Endothelial cell of umbilical vein (primary cell): ENCODE measurements around the gene TAF3. TPM values are rescaled to one million over a fixed set of nuclear protein-coding genes. Genes with fewer than 3 reads are reported as not detected.
A peak's percentile ranks its signal among the peaks of the same experiment; 100 is the strongest.

Source experiments
- BruUV-seq: library from RNA; stranded (reverse); fragments of 400-500 nt; replicated peaks from 2 replicates; lab custom pipeline; 2021; lab: Mats Ljungman, UMichigan
- CTCF ChIA-PET: fragments of 300-600, 350-600 bp; sonication (Branson Sonifier 250); formaldehyde crosslinking; loops from one replicate; lab custom pipeline; 2021; ENCODE audit warnings: antibody characterized with exemption, inconsistent platforms; lab: Charles Lee
- POLR2A ChIA-PET: fragments of 300-600, 350-600 bp; sonication (Branson Sonifier 250); formaldehyde crosslinking; loops from one replicate; lab custom pipeline; 2021; ENCODE audit warnings: antibody characterized with exemption, inconsistent platforms; lab: Charles Lee
- DNase-seq: peaks from one replicate; pipeline ENCODE4 v3.0.0-alpha.2; 2011; ENCODE audit warnings: low read depth, low spot score
- FAIRE-seq: peaks from 2 replicates; lab custom pipeline; 2011; peaks lifted over from hg19 to GRCh38; lab: Jason Lieb, UNC
- H2AFZ ChIP-seq: 2 replicates; pipeline ENCODE4 v1.6.0; 2012; ENCODE audit warnings: low read depth, low read length, control low read depth, inconsistent platforms
- H3K27ac ChIP-seq: 2 replicates; pipeline ENCODE4 v1.5.1; 2011; ENCODE audit warnings: low read depth, mild to moderate bottlenecking, control low read depth, low read length, moderate library complexity; ENCODE audit not compliant: insufficient read depth
- H3K27me3 ChIP-seq, 2 experiments: 2 replicates each; pipeline versions ENCODE4 v1.6.0 to v1.6.1; 2011; ENCODE audit warnings: low read length in 2 of 2, mixed read lengths in 1 of 2; ENCODE audit not compliant: control insufficient read depth in 2 of 2, insufficient read depth in 2 of 2
- H3K36me3 ChIP-seq, 2 experiments: 2 replicates in 1 of 2; 3 replicates in 1 of 2; pipeline ENCODE4 v1.5.1; 2011; ENCODE audit warnings: low read length in 2 of 2, mild to moderate bottlenecking in 1 of 2, moderate library complexity in 1 of 2; ENCODE audit not compliant: control insufficient read depth in 2 of 2, insufficient read depth in 2 of 2; ENCODE audit errors: extremely low read depth in 1 of 2
- H3K4me1 ChIP-seq: 3 replicates; pipeline ENCODE4 v1.5.1; 2011; ENCODE audit warnings: mild to moderate bottlenecking, low read length; ENCODE audit not compliant: control insufficient read depth, insufficient read depth; ENCODE audit errors: extremely low read depth
- H3K4me2 ChIP-seq: 2 replicates; pipeline ENCODE4 v1.6.1; 2011; ENCODE audit warnings: low read length, control low read depth, mixed read lengths; ENCODE audit not compliant: insufficient read depth
- H3K4me3 ChIP-seq, 3 experiments: fragments of 200-600 bp in 1 of 3; sonication (generic), shearing (Covaris generic) in 1 of 3; replicated peaks in 1 of 3; 2 replicates each; pipeline ENCODE4 v1.5.1; 2011 to 2016; ENCODE audit warnings: control low read depth in 3 of 3, low read length in 3 of 3, mild to moderate bottlenecking in 2 of 3, inconsistent platforms in 1 of 3, low read depth in 1 of 3, moderate library complexity in 1 of 3; ENCODE audit not compliant: insufficient read depth in 1 of 3
- H3K79me2 ChIP-seq: 2 replicates; pipeline ENCODE4 v1.6.0; 2012; ENCODE audit warnings: low read length, inconsistent platforms; ENCODE audit not compliant: control insufficient read depth, insufficient read depth
- H3K9ac ChIP-seq: replicated peaks from 2 replicates; pipeline ENCODE3; 2011; ENCODE audit warnings: low read length, control low read depth; ENCODE audit not compliant: insufficient read depth; ENCODE audit errors: extremely low read depth
- H3K9me1 ChIP-seq: replicated peaks from 3 replicates; pipeline ENCODE4 v1.6.0; 2011; ENCODE audit warnings: mild to moderate bottlenecking, low read length; ENCODE audit not compliant: control insufficient read depth, insufficient read depth; ENCODE audit errors: extremely low read depth
- H3K9me3 ChIP-seq: replicated peaks from 2 replicates; pipeline ENCODE4 v1.5.1; 2012; ENCODE audit warnings: low read length, inconsistent platforms; ENCODE audit not compliant: control insufficient read depth, insufficient read depth
- H4K20me1 ChIP-seq: replicated peaks from 2 replicates; pipeline ENCODE3; 2011; ENCODE audit warnings: mild to moderate bottlenecking, low read length; ENCODE audit not compliant: control insufficient read depth, insufficient read depth; ENCODE audit errors: extremely low read depth
- EZH2 ChIP-seq: IDR thresholded peaks from 2 replicates; pipeline ENCODE4 v1.6.1; 2012; ENCODE audit warnings: borderline replicate concordance, low read depth, mild to moderate bottlenecking, moderate library complexity, low read length, inconsistent platforms; ENCODE audit not compliant: severe bottlenecking
- FOS ChIP-seq: IDR thresholded peaks from 2 replicates; pipeline ENCODE4 v1.6.1; 2011; ENCODE audit warnings: mild to moderate bottlenecking, low read length, moderate library complexity, borderline replicate concordance; ENCODE audit not compliant: insufficient read depth
- GATA2 ChIP-seq: IDR thresholded peaks from 2 replicates; pipeline ENCODE4 v1.7.0; 2011; ENCODE audit warnings: low read depth, mild to moderate bottlenecking, moderate library complexity, mixed read lengths, low read length; ENCODE audit not compliant: insufficient read length, insufficient read depth
- JUN ChIP-seq: IDR thresholded peaks from 2 replicates; pipeline ENCODE4 v1.6.1; 2011; ENCODE audit warnings: borderline replicate concordance, low read depth; ENCODE audit not compliant: insufficient read length, insufficient read depth
- MAX ChIP-seq: IDR thresholded peaks from 2 replicates; pipeline ENCODE4 v1.6.1; 2011; ENCODE audit not compliant: insufficient read depth, insufficient read length
- MYC ChIP-seq: IDR thresholded peaks from one replicate; pipeline ENCODE4 v1.6.1; 2011; ENCODE audit warnings: mild to moderate bottlenecking, low read depth, low read length
- POLR2A ChIP-seq: IDR thresholded peaks from 2 replicates; pipeline ENCODE4 v1.6.1; 2012; ENCODE audit warnings: low read depth, mild to moderate bottlenecking, control low read depth, low read length
- POLR2AphosphoS5 ChIP-seq: IDR thresholded peaks from 2 replicates; pipeline ENCODE4 v1.6.1; 2012; ENCODE audit warnings: low read depth, mild to moderate bottlenecking, control low read depth, low read length, moderate library complexity; ENCODE audit not compliant: insufficient read depth
- dilution Hi-C: fragments of 300-500 bp; cut with MboI; formaldehyde crosslinking; loops from one replicate; pipeline ENCODE4 v1.15.0; 2019; ENCODE audit warnings: low sequenced_read_pairs; ENCODE audit not compliant: extremely low pct_ligation_motif_present
- intact Hi-C: fragments of 100-400 bp; cut with micrococcal nuclease; formaldehyde crosslinking; loops from one replicate; pipeline ENCODE4 v1.10.0; 2022
- polyA plus RNA-seq, 4 experiments: library from polyadenylated mRNA; depleted of rRNA in 3 of 4; stranded (reverse) in 3 of 4; unstranded in 1 of 4; fragments of >200 nt; gene quantifications; 2 replicates each; pipeline versions ENCODE4 v1.2.1 to v1.2.3, GENCODE V29; 2011 to 2012; ENCODE audit warnings: missing spikeins in 1 of 4
- total RNA-seq: library from RNA; stranded (reverse); gene quantifications from 2 replicates; pipeline ENCODE4 v1.2.3, GENCODE V29; 2021
- TF ChIP-seq, protein P1 (sequence below), 2 donors: IDR thresholded peaks; 1 replicate in 1 of 2; 2 replicates in 1 of 2; pipeline ENCODE4 v1.5.1; 2011; ENCODE audit warnings: low read length in 2 of 2, mild to moderate bottlenecking in 2 of 2, moderate library complexity in 2 of 2, control low read depth in 1 of 2, inconsistent platforms in 1 of 2, low read depth in 1 of 2; ENCODE audit not compliant: insufficient read depth in 1 of 2; ENCODE audit errors: extremely low read depth in 1 of 2

TAF3 gene
- total and polyA plus RNA-seq, 2 donors (not counting 3 experiments of a cell fraction or from before 2014, with no cell fraction given) = 2.4 to 10.5 TPM

GRCh38 chr10:8044908-8045725 is 226.8 kb downstream of the TAF3 start:
- Histone ChIP-seq H3K36me3 (no peaks in the 10 kb centered on the region), H3K27ac (peak overlapping the region; percentile 25), H4K20me1 (no peaks in the 10 kb centered on the region), H3K27me3 (peaks cover 4 to 12% of the 10 kb centered on the region in 2 experiments), H3K79me2 (peaks cover 21% of the 10 kb centered on the region), H3K9ac (peak overlapping the region; percentile 48), H3K4me2 (peak overlapping the region; percentile 93), H3K4me1 (peaks cover 66% of the 10 kb centered on the region), H3K9me3 (no peaks in the 10 kb centered on the region), H3K4me3 (peak overlapping the region; percentile 13 to 63 (median 48)), H3K9me1 (no peaks in the 10 kb centered on the region), H2AFZ (peak overlapping the region; percentile 75)
- ChIA-PET POLR2A (interaction anchor here (1.2 kb wide), 1 partner anchor 9 kb away, joined by 3 read pairs; the partner anchor contains the start of gene GATA3), CTCF (interaction anchor here (0.6 to 1.7 kb wide), 6 partner anchors 18 to 428 kb away, joined by 3 to 5 read pairs (median 3); no protein-coding TSS in a partner anchor)
- TF ChIP-seq EZH2 (no peak), POLR2A (no peak), JUN (no peak), GATA2 (no peak), MAX (no peak), FOS (no peak), POLR2AphosphoS5 (no peak), MYC (no peak)
- TF ChIP-seq, protein P1, sequence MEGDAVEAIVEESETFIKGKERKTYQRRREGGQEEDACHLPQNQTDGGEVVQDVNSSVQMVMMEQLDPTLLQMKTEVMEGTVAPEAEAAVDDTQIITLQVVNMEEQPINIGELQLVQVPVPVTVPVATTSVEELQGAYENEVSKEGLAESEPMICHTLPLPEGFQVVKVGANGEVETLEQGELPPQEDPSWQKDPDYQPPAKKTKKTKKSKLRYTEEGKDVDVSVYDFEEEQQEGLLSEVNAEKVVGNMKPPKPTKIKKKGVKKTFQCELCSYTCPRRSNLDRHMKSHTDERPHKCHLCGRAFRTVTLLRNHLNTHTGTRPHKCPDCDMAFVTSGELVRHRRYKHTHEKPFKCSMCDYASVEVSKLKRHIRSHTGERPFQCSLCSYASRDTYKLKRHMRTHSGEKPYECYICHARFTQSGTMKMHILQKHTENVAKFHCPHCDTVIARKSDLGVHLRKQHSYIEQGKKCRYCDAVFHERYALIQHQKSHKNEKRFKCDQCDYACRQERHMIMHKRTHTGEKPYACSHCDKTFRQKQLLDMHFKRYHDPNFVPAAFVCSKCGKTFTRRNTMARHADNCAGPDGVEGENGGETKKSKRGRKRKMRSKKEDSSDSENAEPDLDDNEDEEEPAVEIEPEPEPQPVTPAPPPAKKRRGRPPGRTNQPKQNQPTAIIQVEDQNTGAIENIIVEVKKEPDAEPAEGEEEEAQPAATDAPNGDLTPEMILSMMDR (IDR thresholded peaks at IDR 0.05; ENCODE audit: extremely low read depth in 1 of 2, insufficient read depth in 1 of 2, low read depth in 1 of 2, low read length in 2 of 2) = no peak
- TSS peak; percentile 39 for BruUV-seq
- intact Hi-C loops (no loop called here), dilution Hi-C loops (no loop called here)
- FAIRE-seq = peak; percentile 70
- peak; percentile 59 for DNase-seq
